GM12872 (cell line): Measurements from ENCODE around the gene C1RL.

Experiments
- TF ChIP-seq, protein P1 (sequence below): IDR thresholded peaks from 3 replicates; pipeline ENCODE4 v1.5.1; 2011; ENCODE audit warnings: low read depth, mild to moderate bottlenecking, low read length, moderate library complexity; ENCODE audit not compliant: insufficient read depth

The C1RL gene

DNA sequence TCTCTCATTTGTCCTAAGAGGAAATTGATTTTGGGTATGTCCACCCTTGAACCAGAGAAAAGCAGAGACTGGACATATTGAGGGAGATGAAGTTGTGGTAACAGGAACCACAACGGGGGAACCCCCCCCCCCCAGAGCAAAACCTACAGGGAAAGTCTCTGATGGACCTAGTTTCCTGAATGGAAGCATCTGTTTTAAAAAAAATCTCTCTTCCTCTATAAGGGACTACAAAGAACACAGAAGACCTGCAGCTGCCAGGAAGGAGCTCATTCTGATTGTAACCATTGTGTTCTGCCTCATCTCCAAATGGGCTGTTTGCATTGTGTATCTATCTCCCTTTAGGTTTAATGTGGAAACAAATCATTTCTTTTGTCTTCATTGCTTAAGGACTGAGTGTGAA lies 35.1 kb downstream of the C1RL start:
- TF ChIP-seq, protein P1, sequence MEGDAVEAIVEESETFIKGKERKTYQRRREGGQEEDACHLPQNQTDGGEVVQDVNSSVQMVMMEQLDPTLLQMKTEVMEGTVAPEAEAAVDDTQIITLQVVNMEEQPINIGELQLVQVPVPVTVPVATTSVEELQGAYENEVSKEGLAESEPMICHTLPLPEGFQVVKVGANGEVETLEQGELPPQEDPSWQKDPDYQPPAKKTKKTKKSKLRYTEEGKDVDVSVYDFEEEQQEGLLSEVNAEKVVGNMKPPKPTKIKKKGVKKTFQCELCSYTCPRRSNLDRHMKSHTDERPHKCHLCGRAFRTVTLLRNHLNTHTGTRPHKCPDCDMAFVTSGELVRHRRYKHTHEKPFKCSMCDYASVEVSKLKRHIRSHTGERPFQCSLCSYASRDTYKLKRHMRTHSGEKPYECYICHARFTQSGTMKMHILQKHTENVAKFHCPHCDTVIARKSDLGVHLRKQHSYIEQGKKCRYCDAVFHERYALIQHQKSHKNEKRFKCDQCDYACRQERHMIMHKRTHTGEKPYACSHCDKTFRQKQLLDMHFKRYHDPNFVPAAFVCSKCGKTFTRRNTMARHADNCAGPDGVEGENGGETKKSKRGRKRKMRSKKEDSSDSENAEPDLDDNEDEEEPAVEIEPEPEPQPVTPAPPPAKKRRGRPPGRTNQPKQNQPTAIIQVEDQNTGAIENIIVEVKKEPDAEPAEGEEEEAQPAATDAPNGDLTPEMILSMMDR, result no peak

DNA sequence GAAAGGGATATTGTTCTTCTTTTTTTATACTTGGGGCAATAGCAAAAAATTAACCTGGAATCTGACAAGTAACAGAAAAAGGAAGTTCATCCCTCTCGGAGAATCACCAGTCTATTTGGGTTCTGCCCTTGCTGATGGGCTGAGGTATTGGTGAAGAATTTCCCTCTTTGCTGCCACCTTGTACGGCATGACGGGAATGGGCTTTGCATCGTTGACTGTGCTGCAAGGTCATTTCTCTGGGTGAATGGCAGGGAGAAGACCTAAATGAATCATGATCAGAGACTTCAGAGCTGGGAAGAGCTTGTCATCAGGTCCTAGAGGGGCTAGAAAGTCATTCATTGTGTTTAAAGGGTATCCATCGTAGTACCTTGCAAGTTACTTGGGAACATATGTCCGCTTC lies 36.5 kb downstream of the C1RL start:
- TF ChIP-seq, protein P1, result no peak

DNA sequence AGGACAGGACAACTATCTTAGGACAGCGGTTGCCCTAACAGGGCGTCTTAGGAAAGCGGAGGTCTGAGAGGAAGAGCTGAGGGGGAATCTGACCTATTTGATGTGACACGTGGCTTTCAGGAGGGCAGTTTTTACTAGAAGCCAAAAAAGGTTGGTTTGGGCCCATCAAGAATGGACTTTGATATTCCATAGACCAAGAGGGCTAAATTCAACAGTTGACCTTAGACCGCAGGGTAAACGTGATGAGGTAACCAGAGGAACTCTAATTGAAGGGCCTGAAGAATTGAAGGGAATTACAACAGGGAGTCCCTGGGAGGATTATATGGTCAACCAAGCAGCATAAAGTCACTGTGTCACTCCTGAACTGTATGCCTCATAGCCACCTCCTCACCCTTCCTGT lies 37.0 kb downstream of the C1RL start:
- TF ChIP-seq, protein P1, result no peak

DNA sequence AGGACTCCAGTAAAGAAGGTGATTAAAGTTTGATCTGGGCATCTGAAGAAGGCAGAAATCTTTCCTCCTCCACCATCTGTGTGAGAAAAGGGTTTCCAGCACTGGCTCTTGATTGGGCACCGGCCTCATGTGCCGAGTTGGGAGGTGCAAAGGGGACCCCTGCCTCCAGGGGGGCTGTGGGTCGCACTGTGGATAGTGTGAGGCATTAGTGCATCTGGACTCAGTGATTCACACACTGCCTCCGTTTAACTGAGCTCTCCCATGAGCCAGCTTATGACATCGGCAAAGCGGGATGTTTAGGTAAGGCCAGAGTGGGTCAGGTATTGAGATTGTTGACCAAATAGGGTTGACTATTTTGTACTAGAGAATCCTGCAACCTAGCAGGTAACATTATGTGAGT lies 39.6 kb downstream of the C1RL start:
- TF ChIP-seq, protein P1, result no peak

DNA sequence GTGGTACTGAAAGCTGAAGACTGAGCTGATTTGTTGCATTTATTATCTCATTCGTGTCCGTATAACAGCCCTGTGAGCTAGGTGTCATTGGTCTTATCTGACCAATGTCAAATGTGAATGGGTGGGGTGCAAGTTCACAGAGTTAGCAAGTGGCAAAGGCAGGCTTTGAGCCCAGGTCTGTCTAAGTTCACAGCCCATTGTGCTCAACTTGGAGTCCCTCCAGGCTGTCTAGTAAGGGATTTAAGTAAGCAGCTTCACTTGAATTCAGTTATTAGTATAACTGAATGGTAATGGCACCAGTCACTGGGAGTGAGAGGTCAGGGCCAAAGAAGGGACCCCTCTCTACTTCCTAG lies 40.0 kb downstream of the C1RL start:
- TF ChIP-seq, protein P1, result no peak

DNA sequence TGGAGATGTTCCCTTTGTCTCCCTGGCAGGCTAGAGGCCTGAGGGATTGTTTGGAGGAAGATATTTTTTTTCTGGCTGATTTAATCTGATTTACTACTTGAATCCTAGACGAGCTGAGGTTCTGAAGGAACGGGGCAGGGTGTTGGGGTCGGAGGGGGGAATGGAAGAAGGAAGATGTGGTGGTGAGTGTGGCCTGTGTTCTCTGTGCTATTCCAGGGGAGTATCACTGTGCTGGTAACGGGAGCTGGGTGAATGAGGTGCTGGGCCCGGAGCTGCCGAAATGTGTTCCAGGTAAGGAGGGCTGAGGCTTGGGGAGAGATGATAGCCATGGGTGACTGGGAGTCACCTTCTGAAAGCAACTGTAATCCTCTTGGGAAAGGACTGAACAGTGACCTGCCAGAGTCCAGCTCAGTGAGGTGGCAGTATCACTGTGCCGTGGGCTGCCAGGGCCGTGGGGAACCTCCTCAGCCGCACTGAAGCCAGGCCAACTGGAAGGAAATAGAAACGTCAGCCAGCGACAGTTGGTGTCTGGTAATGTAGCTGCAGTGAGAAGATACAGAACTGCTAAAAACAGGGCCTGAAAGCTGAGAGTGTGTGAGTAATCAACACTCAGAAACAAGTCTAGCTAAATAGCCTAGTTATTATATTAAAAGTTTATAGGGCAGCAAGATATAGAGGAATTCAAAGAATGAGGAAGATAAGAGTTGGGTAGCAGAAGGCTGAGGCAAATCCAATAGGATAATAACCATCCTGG lies 40.6 kb downstream of the C1RL start:
- TF ChIP-seq, protein P1, result no peak

DNA sequence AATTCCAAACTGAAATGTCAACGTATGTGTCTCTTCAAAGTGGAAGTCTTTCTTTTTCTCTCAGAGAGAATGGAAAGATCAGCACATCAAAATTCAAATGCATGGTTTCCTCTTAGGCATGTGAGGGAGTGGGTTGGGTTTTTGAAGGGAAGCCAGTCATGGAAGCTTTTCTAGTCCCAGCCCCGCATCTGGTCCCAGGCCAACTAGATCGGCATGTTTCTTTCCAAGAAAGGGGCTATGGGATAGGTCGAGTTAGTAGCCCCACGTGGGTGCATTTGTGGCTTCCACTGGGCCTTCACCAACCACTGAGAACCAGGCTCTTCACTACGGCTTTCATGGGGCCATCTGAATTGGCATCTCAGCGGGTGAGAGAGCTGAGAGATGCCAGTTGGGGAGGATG lies 41.9 kb downstream of the C1RL start:
- TF ChIP-seq, protein P1, result no peak
